Body of pancreas (tissue), 4 donors: ENCODE data around the gene ACP2. TPM values are rescaled to one million over a fixed set of nuclear protein-coding genes. Genes with fewer than 3 reads are reported as not detected.

Source experiments
- ATAC-seq: fragments of 150-250 bp; one replicate; pipeline ENCODE4 v1.9.1; 2016
- DNase-seq, 4 donors: peaks; one replicate each; pipeline ENCODE4 v3.0.0-alpha.2; 2019
- H3K27ac ChIP-seq, 4 donors: fragments of 200-600 bp; sonication (generic); 1 replicate in 3 of 4; 2 replicates in 1 of 4; pipeline versions ENCODE4 v1.5.1 to v1.6.1; 2016 to 2019; ENCODE audit warnings: mild to moderate bottlenecking in 1 of 4, mixed read lengths in 1 of 4, moderate library complexity in 1 of 4
- H3K27me3 ChIP-seq, 2 donors: fragments of 200-600 bp; sonication (generic); one replicate each; pipeline ENCODE4 v1.6.0; 2016; ENCODE audit warnings: mild to moderate bottlenecking in 1 of 2
- H3K36me3 ChIP-seq, 2 donors: fragments of 200-600 bp; sonication (generic); replicated peaks in 1 of 2; 2 replicates each; pipeline ENCODE4 v1.5.1; 2016; ENCODE audit warnings: low read depth in 2 of 2; ENCODE audit not compliant: insufficient read depth in 1 of 2
- H3K4me1 ChIP-seq: fragments of 200-600 bp; sonication (generic); one replicate; pipeline ENCODE4 v1.6.0; 2016
- H3K4me3 ChIP-seq, 2 donors: fragments of 200-600 bp; sonication (generic); 1 replicate in 1 of 2; 2 replicates in 1 of 2; pipeline ENCODE4 v1.5.1; 2016 to 2019
- H3K9me3 ChIP-seq, 3 donors: fragments of 200-600 bp; sonication (generic); 1 replicate in 2 of 3; 2 replicates in 1 of 3; pipeline ENCODE4 v1.5.1; 2016
- POLR2A ChIP-seq, 3 donors: fragments of 450-650 bp; IDR thresholded peaks; one replicate each; pipeline ENCODE4 v1.6.1; 2016; ENCODE audit warnings: antibody characterized with exemption in 3 of 3, mild to moderate bottlenecking in 2 of 3
- WGBS, 2 donors: methylation state at CpG; one replicate each; pipeline ENCODE4 v1.1.5; 2017; 5-methylcytosine and 5-hydroxymethylcytosine counted together
- intact Hi-C: fragments of 100-400 bp; cut with DNase I; formaldehyde crosslinking; loops from one replicate; pipeline ENCODE4 v1.15.1; 2023
- total RNA-seq, 2 donors: library from RNA; depleted of rRNA; stranded (reverse); fragments of >200 nt; gene quantifications; one replicate each; pipeline ENCODE4 v1.1.0, GENCODE V29; 2016
- TF ChIP-seq, protein P1 (sequence below), 7 experiments: fragments of 450-650 bp in 4 of 7; fragments of 200-600 bp in 3 of 7; sonication (generic) in 3 of 7; IDR thresholded peaks; one replicate each; pipeline ENCODE4 v1.5.1; 2016 to 2019; ENCODE audit warnings: antibody characterized with exemption in 7 of 7

Gene ACP2
- 10 to 100 TPM; 31.6 to 43.1 TPM for total RNA-seq

GRCh38 chr11:47248664-47249377 lies at the start of gene ACP2:
TSS of gene ACP2 (minus strand) at chr11:47248814. CDS start at chr11:47248789, 25 bp downstream.
- 0% methylated on average over 9 to 45 of the region's 45 CpGs for WGBS, 2 donors
- intact Hi-C loops = no loop called here
- peak within 1 kb of the TSS; percentile 74 to 87 (median 81) for H3K27ac ChIP-seq
- DNase-seq (peak; percentile 89 to 94 (median 92)), ATAC-seq (peak; percentile 98)
- peak within 1 kb of the TSS; percentile 87 for H3K4me3 ChIP-seq
- peak; percentile 51 to 89 (median 82) for TF ChIP-seq POLR2A (IDR thresholded peaks at IDR 0.05)
- TF ChIP-seq, protein P1, sequence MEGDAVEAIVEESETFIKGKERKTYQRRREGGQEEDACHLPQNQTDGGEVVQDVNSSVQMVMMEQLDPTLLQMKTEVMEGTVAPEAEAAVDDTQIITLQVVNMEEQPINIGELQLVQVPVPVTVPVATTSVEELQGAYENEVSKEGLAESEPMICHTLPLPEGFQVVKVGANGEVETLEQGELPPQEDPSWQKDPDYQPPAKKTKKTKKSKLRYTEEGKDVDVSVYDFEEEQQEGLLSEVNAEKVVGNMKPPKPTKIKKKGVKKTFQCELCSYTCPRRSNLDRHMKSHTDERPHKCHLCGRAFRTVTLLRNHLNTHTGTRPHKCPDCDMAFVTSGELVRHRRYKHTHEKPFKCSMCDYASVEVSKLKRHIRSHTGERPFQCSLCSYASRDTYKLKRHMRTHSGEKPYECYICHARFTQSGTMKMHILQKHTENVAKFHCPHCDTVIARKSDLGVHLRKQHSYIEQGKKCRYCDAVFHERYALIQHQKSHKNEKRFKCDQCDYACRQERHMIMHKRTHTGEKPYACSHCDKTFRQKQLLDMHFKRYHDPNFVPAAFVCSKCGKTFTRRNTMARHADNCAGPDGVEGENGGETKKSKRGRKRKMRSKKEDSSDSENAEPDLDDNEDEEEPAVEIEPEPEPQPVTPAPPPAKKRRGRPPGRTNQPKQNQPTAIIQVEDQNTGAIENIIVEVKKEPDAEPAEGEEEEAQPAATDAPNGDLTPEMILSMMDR (IDR thresholded peaks at IDR 0.05) = peak in 4 of 7 experiments; percentile 28 to 42 (median 38)
- H3K27me3 ChIP-seq = no peaks in the 10 kb centered on the region
- H3K36me3 ChIP-seq = peaks cover 0 to 13% of the 10 kb centered on the region in 2 donors
- no peaks in the 10 kb centered on the region for H3K9me3 ChIP-seq
- peaks cover 34% of the 10 kb centered on the region for H3K4me1 ChIP-seq

DNA sequence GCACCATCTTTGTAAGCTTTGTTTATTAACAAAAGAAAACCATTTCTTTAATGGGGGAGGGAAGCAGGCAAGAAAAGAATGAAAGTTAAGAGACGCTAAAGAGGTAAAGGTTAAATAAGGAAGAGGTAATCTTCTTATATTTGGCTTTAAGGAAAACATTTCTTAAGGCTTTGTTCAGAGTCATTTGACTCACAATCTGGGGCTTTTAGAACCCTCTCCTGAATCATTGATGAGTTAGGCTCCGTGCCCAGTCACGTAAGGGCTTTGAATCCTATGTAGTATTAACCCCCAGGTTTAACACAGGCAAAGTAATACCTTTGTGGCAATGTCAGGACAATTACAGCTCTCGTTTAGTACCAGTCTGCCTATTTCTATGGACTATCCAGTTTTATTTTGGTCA lies 47.4 kb upstream of the ACP2 start:
- ATAC-seq (no peak), DNase-seq (no peak)
- Histone ChIP-seq H3K4me1 (no peaks in the 10 kb centered on the region), H3K36me3 (peaks cover 8 to 41% of the 10 kb centered on the region in 2 donors), H3K27ac (no peak overlapping the region), H3K27me3 (no peaks in the 10 kb centered on the region), H3K4me3 (no peak overlapping the region), H3K9me3 (no peaks in the 10 kb centered on the region)
- 88 to 92% methylated on average over 4 of the region's 4 CpGs for WGBS, 2 donors
- intact Hi-C loops = no loop called here
- TF ChIP-seq, protein P1 (IDR thresholded peaks at IDR 0.05) = no peak
- TF ChIP-seq POLR2A (IDR thresholded peaks at IDR 0.05) = no peak

GRCh38 chr11:47295385-47295784 lies 46.8 kb upstream of the ACP2 start:
- ATAC-seq (no peak), DNase-seq (no peak)
- no peaks in the 10 kb centered on the region for H3K9me3 ChIP-seq
- no peak overlapping the region for H3K4me3 ChIP-seq
- H3K27me3 ChIP-seq = no peaks in the 10 kb centered on the region
- TF ChIP-seq, protein P1 (IDR thresholded peaks at IDR 0.05) = no peak
- TF ChIP-seq POLR2A (IDR thresholded peaks at IDR 0.05) = no peak
- no peak overlapping the region for H3K27ac ChIP-seq
- H3K36me3 ChIP-seq = peaks cover 13 to 47% of the 10 kb centered on the region in 2 donors
- 90 to 91% methylated on average over 5 of the region's 5 CpGs for WGBS, 2 donors
- intact Hi-C loops = no loop called here
- no peaks in the 10 kb centered on the region for H3K4me1 ChIP-seq

GRCh38 chr11:47289856-47290255 lies 41.2 kb upstream of the ACP2 start:
- 91 to 93% methylated on average over 13 to 15 of the region's 15 CpGs for WGBS, 2 donors
- DNase-seq = no peak
- no peaks in the 10 kb centered on the region for H3K4me1 ChIP-seq
- H3K27ac ChIP-seq = no peak overlapping the region
- peaks cover 19 to 59% of the 10 kb centered on the region in 2 donors for H3K36me3 ChIP-seq
- ATAC-seq = no peak
- intact Hi-C loops = no loop called here
- no peaks in the 10 kb centered on the region for H3K27me3 ChIP-seq
- no peaks in the 10 kb centered on the region for H3K9me3 ChIP-seq
- TF ChIP-seq, protein P1 (IDR thresholded peaks at IDR 0.05) = no peak
- TF ChIP-seq POLR2A (IDR thresholded peaks at IDR 0.05) = no peak
- H3K4me3 ChIP-seq = no peak overlapping the region

GRCh38 chr11:47288066-47288465 lies 39.5 kb upstream of the ACP2 start:
- Histone ChIP-seq H3K4me3 (no peak overlapping the region), H3K27me3 (no peaks in the 10 kb centered on the region), H3K9me3 (no peaks in the 10 kb centered on the region), H3K36me3 (peaks cover 27 to 67% of the 10 kb centered on the region in 2 donors), H3K27ac (no peak overlapping the region), H3K4me1 (no peaks in the 10 kb centered on the region)
- intact Hi-C loops = no loop called here
- TF ChIP-seq, protein P1 (IDR thresholded peaks at IDR 0.05) = no peak
- TF ChIP-seq POLR2A (IDR thresholded peaks at IDR 0.05) = no peak
- WGBS, 2 donors = 86 to 90% methylated on average over 5 of the region's 5 CpGs
- ATAC-seq (no peak), DNase-seq (no peak)
